ENCODE measurements around the gene CALML3. TPM values are rescaled to one million over a fixed set of nuclear protein-coding genes. Genes with fewer than 3 reads are reported as not detected.
A peak's percentile ranks its signal among the peaks of the same experiment; 100 is the strongest.

CALML3 gene
- total and polyA plus RNA-seq, 2 of the 13 experiments (the other 11 are each of a cell fraction or from before 2014, with no cell fraction given), result not detected

GRCh38 chr10:5517546-5517945 lies 7.2 kb upstream of the CALML3 start:
- no peak for ATAC-seq
- Histone ChIP-seq H3K27ac (ENCODE audit: extremely low read length, insufficient read depth, low read length) (no peak overlapping the region), H2AFZ (ENCODE audit: low read length) (no peak overlapping the region), H3K9me3 (ENCODE audit: low read length) (no peaks in the 10 kb centered on the region), H3K79me2 (ENCODE audit: insufficient read depth, low read length) (no peaks in the 10 kb centered on the region), H3K9ac (ENCODE audit: insufficient read depth, low read depth, low read length) (no peak overlapping the region), H3K36me3 (replicated peaks in 1 of 2; ENCODE audit: control insufficient read depth in 1 of 2, insufficient read depth in 2 of 2, low read length in 2 of 2) (no peaks in the 10 kb centered on the region), H3K4me1 (ENCODE audit: insufficient read depth, low read length) (peaks cover 61% of the 10 kb centered on the region), H3K27me3 (ENCODE audit: control insufficient read depth in 1 of 2, insufficient read depth in 2 of 2, low read length in 2 of 2) (no peaks in the 10 kb centered on the region), H3K4me2 (ENCODE audit: low read depth, low read length) (peak overlapping the region; percentile 28), H4K20me1 (ENCODE audit: insufficient read depth, low read length) (no peaks in the 10 kb centered on the region), H3K4me3 (replicated peaks in 1 of 3; ENCODE audit: insufficient read depth in 1 of 3, low read depth in 2 of 3, low read length in 3 of 3) (no peak overlapping the region)
- POLR2A ChIA-PET, result interaction anchor here (1.4 to 3.0 kb wide), 4 partner anchors 11 to 71 kb away, joined by 5 to 20 read pairs (median 18); no protein-coding TSS in a partner anchor
- CTCF ChIA-PET (ENCODE audit: low intra/inter-chr PET ratio, low total read pairs), result no interaction called here
- in situ Hi-C loops (cut with HindIII; ENCODE audit: extremely low pct_ligation_motif_present, low pct_unique_long_range_greater_than_20kb), result no loop called here
- TF ChIP-seq SMARCC2 (IDR thresholded peaks at IDR 0.05), result no peak
- TF ChIP-seq DRAP1 (CRISPR knock-in tag; IDR thresholded peaks at IDR 0.05), result 0 out of 2 replicates have a peak, but pooled peaks have one; percentile 30
- TF ChIP-seq HNF1A (IDR thresholded peaks at IDR 0.05; ENCODE audit: low read depth), result peak; percentile 68; the same call in 1 of the 2 replicates
- TF ChIP-seq HNF1A (CRISPR knock-in tag; IDR thresholded peaks at IDR 0.05; ENCODE audit: borderline replicate concordance), result no peak
- TF ChIP-seq CEBPB (IDR thresholded peaks at IDR 0.05; ENCODE audit: borderline replicate concordance, low read depth, low read length), result no peak
- TF ChIP-seq ZNF792 (CRISPR knock-in tag; IDR thresholded peaks at IDR 0.05), result no peak
- TF ChIP-seq ZNF501 (CRISPR knock-in tag; IDR thresholded peaks at IDR 0.05), result no peak
- TF ChIP-seq POGK (CRISPR knock-in tag; conservative IDR thresholded peaks at IDR 0.05), result no peak
- no peak for TF ChIP-seq POLR2AphosphoS2 (IDR thresholded peaks at IDR 0.05; ENCODE audit: low read depth, low read length)
- intact Hi-C loops (cut with micrococcal nuclease; ENCODE audit: unreplicated experiment), result loop anchor here (2.0 to 10.0 kb wide), 2 partner anchors 17 to 73 kb away; no protein-coding TSS in a partner anchor
- 7% methylated on average over 5 of the region's 5 CpGs for WGBS (ENCODE audit: low lambda C conversion rate)
- no TSS peak for BruUV-seq (replicated peaks)
- FAIRE-seq, result no peak
- no peak for DNase-seq (ENCODE audit: low spot score)

All from HepG2 (cell line).